OCI-M2 (cell line): ENCODE results near the gene GAB2.
"Not testable (repeated sequence)": the region's sequence is repeated elsewhere in the genome, so short reads cannot be mapped to it uniquely, and the experiment has no call there.

Experiments
- DNase-seq: peaks from one replicate; lab custom pipeline; 2025; ENCODE audit not compliant: unreplicated experiment; lab: John Stamatoyannopoulos, UW

Gene GAB2

GRCh38 chr11:78290293-78291176 is 127.1 kb downstream of the GAB2 start:
- DNase-seq: no peak

GRCh38 chr11:78289552-78290292 is 127.9 kb downstream of the GAB2 start:
- no peak for DNase-seq

- DNase-seq: no peak
Observed at GRCh38 chr11:78284260-78284659, 133.4 kb downstream of the GAB2 start.

GRCh38 chr11:78282821-78283220 is 134.8 kb downstream of the GAB2 start:
- no peak for DNase-seq

GRCh38 chr11:78281511-78281910 is 136.1 kb downstream of the GAB2 start:
- no peak for DNase-seq

DNA sequence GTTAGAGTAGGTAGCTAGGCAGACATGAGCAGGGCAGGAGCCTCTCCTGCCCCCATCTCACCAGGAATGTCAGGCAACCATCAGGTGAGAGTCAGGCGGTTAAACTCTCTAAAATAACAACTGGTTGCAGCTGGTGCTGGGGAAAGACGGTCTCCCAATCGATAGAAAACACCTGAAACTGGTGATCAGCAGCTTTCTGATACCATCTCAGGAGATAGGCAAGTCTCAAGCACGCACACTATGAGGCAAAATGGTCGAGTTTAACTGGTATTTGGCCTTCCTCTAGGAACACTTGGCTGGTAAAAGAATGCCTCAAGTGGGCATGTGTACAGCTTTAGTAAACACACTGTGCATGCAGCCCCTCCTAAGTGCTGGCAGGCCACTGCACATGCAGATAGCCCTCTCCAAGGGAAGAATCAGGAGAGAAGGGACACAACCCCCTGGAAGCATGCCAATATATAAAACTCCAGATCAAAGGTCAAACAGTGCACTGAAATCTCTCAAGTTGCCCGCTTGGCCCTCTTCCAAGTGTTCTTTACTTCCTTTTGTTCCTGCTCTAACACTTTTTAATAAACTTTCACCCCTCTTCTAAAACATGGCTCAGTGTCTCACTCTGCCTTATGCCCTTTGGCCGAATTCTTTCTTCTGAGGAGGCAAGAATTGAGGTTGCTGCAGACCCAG is 140.2 kb downstream of the GAB2 start:
- no peak for DNase-seq

GRCh38 chr11:78276311-78276710 is 141.3 kb downstream of the GAB2 start:
- no peak for DNase-seq

- no peak for DNase-seq
Observed at GRCh38 chr11:78274739-78275138, 142.9 kb downstream of the GAB2 start.

DNA sequence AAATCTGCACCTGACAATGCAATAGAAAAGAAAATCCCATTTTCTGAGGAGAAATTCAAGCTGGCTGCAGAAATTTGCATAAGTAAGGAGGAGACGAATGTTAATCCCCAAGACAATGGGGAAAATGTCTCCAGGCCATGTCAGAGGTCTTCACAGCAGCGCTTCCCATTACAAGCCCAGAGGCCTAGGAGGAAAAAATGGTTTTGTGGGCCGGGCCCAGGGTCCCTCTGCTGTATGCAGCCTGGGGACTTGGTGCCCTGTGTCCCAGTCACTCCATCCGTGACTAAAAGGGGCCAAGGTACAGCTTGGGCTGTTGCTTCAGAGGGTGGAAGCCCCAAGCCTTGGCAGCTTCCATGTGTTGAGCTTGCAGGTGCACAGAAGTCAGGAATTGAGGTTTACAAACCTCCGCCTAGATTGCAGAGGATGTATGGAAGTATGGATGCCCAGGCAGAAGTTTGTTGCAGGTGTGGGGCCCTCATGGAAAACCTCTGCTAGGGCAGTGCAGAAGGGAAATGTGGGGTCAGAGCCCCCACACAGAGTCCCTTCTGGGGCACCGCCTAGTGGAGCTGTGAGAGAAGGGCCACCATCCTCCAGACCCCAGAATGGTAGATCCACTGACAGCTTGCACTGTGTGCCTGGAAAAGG is 144.9 kb downstream of the GAB2 start:
- not testable (repeated sequence) for DNase-seq

DNA sequence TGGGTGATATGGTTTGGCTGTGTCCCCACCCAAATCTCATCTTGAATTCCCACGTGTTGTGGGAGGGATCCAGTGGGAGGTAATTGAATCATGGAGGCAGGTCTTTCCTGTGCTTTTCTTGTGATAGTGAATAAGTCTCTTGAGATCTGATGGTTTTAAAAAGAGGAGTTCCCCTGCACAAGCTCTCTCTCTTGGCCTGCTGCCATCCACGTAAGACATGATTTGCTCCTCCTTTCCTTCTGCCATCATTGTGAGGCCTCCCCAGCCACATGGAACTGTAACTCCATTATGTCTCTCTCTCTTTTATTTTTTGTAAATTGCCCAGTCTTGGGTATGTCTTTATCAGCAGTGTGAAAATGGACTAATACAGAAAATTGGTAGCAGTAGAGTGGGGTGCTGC is 145.8 kb downstream of the GAB2 start:
- not testable (repeated sequence) for DNase-seq

DNA sequence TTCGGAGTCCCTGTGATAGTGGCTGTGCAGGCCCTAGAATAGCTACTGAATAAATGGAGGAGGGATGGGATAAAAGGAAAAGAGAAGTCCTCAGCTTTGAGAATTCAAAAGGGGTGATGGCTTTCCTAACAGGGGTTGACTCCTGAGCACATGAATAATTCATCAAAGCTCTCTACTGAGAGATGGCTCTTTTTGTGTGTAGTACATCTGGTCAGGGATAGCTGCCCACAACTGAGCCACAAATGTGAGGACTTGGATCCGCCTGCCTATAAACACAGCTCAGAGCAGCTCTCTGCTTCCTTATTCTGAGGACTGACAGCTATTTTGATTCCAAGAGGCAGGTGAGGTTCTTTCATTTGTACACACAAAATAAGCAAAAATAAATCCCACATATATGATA is 146.6 kb downstream of the GAB2 start:
- no peak for DNase-seq

DNA sequence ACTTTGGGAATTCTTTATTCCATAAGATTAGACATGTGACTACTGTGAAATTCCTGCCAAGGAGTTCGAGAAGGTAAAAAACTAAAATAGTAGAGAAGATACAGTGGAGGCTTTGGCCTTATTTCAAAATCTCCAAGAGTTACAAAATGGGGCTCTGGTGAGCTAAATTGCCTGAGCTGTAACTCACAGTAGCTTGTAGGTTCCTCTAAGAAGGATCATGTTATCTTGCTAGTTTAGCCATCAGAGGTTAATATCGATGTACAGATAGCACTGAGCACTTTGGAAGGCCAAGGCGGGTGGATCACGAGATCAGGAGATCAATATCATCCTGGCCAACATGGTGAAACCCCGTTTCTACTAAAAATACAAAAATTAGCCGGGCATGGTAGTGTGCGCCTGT is 147.8 kb downstream of the GAB2 start:
- DNase-seq: no peak

DNA sequence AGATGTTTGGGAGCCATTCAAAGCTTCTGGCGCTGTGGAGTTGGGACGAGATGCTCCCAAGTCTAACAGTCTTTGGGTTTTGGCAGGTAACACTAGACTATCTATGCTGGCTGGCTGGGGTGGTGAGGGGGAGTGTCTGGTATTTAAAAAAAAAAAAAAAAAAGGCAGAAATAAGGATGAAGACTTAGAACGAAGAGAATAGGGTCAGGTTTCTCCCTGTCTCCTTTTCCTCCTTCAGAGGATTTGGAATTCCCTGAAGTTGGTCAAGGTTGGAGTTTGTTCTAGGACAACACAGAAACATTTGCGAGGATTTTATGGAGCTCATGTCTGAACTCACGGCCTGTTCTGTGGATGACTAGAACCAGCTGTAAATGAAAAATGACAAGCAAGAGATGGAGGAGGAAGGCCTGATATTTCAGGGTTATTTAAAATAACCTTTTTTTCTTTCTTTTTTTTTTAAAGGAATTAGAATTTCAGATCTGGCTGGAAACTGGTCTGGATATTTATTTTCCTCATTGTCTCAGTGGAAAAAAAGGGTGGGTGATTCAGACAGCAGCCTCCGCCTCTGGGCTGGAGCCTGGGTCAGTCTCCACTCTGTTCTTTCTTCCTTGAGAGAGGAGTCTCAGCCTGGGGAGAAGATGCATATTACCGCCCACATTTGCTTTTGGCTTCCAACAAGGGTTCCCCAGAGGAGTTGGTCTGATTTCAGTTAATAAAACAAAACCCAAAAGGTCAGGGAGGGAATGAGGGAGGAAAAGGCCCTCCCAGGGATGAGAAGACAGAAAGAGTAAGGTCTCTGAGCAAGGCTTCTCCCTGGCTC is 148.8 kb downstream of the GAB2 start:
- no peak for DNase-seq

DNA sequence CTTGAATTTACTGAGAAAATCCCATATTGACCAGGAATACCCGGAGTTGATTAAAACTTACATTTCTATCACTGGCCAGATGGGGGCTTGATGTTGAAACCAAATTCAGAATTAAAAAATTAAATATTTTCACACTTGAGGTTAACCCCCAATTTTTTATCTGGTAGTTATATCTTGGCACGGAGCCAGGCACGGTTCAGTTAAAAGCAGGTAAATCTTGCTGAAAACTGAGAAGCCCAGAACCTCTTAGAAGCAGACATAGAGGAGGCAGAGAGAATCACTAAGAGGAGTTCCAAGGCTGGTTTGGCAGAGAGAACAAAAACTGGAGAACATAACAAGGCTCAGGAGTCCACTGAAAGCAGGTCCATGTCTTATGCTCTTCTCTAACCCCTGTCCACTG is 151.2 kb downstream of the GAB2 start:
- DNase-seq: no peak

GRCh38 chr11:78265326-78265725 is 152.3 kb downstream of the GAB2 start:
- no peak for DNase-seq

DNA sequence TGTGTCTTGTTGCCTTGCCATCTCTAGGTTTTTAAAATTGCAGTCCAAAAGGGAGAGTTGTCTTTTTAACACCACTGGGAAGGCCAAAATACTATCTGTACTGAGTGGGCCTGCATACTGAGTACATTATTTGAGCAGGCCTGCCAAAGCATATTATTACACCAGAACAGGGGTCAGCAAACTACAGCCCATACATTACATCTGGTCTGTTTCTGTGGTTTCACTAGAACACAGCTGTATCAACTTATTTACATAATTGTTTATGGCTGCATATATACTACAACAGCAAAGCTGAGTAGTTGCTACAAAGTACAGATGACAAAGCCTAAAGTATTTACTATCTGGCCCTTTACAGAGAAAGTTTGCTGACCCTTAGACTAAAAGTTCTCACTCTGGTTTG is 154.9 kb downstream of the GAB2 start:
- no peak for DNase-seq

GRCh38 chr11:78262238-78262637 is 155.4 kb downstream of the GAB2 start:
- DNase-seq: no peak

GRCh38 chr11:78261828-78262227 is 155.8 kb downstream of the GAB2 start:
- DNase-seq: no peak

- DNase-seq: no peak
Observed at GRCh38 chr11:78261367-78261766, 156.3 kb downstream of the GAB2 start.

DNA sequence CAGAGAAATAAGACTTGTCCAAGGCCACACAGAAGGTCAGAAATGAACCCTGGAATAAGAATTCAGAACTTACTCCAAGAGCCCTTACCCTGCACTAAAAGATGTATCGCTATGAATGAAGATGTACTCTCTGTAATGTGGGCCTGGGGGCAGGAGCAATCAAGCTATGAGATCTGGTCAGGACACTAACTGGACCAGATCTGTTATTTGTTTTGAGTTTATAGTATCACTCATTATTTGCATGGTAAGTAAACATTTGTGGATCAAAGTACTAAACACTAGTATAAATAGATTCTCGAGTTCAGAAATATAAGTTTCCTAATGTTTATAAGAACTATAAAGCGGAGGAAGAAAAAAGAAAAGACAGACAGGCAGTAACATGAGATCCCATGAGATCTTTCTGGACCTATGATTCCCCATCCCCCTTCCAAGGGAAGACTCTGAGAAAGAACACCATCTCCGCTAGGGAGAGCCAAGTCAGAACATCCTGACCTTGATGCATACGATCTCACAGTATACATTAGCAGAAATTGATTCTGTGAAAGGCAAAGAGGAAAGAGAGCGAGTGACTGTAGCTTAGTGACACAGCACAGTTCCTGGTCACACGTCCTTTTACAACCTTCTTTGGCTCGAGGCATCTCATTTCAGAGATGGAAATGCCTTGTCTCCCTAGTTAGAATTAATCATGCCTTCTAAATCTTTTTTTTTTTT is 157.7 kb downstream of the GAB2 start:
- DNase-seq: no peak
